ENCODE results near the gene ERVMER34-1. TPM values are rescaled to one million over a fixed set of nuclear protein-coding genes. Genes with fewer than 3 reads are reported as not detected.

Gene ERVMER34-1
- polyA plus RNA-seq, 3 donors: not detected

DNA sequence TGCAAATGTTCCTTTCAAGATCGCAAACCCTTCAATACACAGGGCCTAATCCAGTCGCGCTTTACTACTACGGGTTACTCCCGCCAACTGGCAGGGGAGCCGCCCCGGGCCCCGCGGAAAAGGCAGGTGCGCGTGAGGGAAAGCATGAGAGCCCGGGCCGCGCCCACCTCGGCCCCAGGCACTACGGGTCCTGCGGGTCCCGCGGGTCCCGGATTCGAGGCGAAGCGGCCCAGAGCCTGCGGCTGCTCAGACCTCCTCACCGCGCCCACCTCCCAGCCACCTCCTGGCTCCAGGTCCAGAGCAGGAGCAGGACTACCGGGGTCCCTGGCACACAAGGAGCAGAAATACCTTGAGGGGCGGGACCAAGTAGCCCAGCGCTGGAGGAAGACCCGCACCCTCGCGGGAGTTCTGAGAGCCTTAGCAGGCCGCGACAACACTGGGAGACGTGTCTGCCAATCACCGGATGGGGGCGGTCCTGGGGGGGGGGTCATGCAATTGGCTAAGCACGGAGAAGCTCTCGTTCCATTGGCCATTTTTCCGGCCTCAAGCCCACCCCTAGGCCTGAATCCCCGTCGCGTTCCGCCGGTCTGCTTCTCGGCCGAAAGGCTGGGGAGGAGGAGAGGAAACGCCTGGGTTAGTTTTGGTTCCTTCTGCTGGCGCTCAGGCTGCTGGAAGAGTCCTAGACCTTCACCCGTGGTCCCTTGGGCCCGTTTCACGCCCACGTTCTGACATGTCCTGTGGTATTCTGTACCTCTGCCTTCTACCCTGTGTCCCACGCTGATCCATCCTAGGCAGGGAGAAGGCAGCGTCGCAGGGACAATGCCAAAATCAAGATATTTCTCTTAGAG is 29.0 kb downstream of the ERVMER34-1 start:
- H3K4me3 ChIP-seq (replicated peaks in 1 of 3; ENCODE audit: low read depth in 2 of 3, low read length in 3 of 3): peak overlapping the region; percentile 65 to 82 (median 74)
- H3K9me3 ChIP-seq (replicated peaks in 1 of 2; ENCODE audit: control insufficient read depth in 1 of 2, insufficient read depth in 1 of 2, low read length in 2 of 2): no peaks in the 10 kb centered on the region
- peaks cover 12% of the 10 kb centered on the region for H3K4me1 Mint-ChIP-seq
- H3K27ac ChIP-seq (ENCODE audit: low read depth in 1 of 2, low read length in 2 of 2): peak overlapping the region; percentile 71 to 82
- no peaks in the 10 kb centered on the region for H3K79me2 ChIP-seq (ENCODE audit: insufficient read depth, low read length)
- H3K36me3 ChIP-seq (replicated peaks in 1 of 2; ENCODE audit: control insufficient read depth in 1 of 2, insufficient read depth in 2 of 2, low read length in 2 of 2): no peaks in the 10 kb centered on the region
- peak overlapping the region; percentile 81 for H3K9ac ChIP-seq (ENCODE audit: insufficient read depth, low read length, poor library complexity, severe bottlenecking)
- DNase-seq: peak; percentile 92 to 94 (median 92)
- under 1% methylated on average over 42 of the region's 56 CpGs for WGBS (ENCODE audit: insufficient coverage)
- H3K27me3 ChIP-seq (ENCODE audit: control insufficient read depth in 2 of 2, insufficient read depth in 2 of 2, low read length in 2 of 2): no peaks in the 10 kb centered on the region
- peaks cover 0 to 2% of the 10 kb centered on the region in 2 donors for H3K36me3 Mint-ChIP-seq
- peak overlapping the region; percentile 79 to 88 for H3K4me3 Mint-ChIP-seq
- peak overlapping the region; percentile 84 for H3K4me2 ChIP-seq (replicated peaks; ENCODE audit: extremely low read depth, low read length, poor library complexity, severe bottlenecking)
- peak overlapping the region; percentile 68 to 92 (median 88) for H3K27ac Mint-ChIP-seq
- H3K4me1 ChIP-seq (ENCODE audit: control insufficient read depth in 1 of 2, insufficient read depth in 2 of 2, low read length in 2 of 2): peaks cover 13 to 15% of the 10 kb centered on the region in 2 donors
- intact Hi-C loops (cut with micrococcal nuclease): loop anchor here in 1 of 2 donors (5.0 kb wide), 1 partner anchor 880 kb away; the partner anchor contains the start of gene DCUN1D4
- peaks cover 1 to 5% (median 5%) of the 10 kb centered on the region in 3 donors for H3K27me3 Mint-ChIP-seq (ENCODE audit: low read depth in 3 of 3)
- TF ChIP-seq, protein P1, sequence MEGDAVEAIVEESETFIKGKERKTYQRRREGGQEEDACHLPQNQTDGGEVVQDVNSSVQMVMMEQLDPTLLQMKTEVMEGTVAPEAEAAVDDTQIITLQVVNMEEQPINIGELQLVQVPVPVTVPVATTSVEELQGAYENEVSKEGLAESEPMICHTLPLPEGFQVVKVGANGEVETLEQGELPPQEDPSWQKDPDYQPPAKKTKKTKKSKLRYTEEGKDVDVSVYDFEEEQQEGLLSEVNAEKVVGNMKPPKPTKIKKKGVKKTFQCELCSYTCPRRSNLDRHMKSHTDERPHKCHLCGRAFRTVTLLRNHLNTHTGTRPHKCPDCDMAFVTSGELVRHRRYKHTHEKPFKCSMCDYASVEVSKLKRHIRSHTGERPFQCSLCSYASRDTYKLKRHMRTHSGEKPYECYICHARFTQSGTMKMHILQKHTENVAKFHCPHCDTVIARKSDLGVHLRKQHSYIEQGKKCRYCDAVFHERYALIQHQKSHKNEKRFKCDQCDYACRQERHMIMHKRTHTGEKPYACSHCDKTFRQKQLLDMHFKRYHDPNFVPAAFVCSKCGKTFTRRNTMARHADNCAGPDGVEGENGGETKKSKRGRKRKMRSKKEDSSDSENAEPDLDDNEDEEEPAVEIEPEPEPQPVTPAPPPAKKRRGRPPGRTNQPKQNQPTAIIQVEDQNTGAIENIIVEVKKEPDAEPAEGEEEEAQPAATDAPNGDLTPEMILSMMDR (IDR thresholded peaks at IDR 0.05): no peak
- H4K20me1 ChIP-seq (ENCODE audit: insufficient read depth, low read length): no peaks in the 10 kb centered on the region
- H2AFZ ChIP-seq (ENCODE audit: insufficient read depth, low read depth, low read length, poor library complexity, severe bottlenecking): peak overlapping the region; percentile 99
- no peaks in the 10 kb centered on the region for H3K9me3 Mint-ChIP-seq

DNA sequence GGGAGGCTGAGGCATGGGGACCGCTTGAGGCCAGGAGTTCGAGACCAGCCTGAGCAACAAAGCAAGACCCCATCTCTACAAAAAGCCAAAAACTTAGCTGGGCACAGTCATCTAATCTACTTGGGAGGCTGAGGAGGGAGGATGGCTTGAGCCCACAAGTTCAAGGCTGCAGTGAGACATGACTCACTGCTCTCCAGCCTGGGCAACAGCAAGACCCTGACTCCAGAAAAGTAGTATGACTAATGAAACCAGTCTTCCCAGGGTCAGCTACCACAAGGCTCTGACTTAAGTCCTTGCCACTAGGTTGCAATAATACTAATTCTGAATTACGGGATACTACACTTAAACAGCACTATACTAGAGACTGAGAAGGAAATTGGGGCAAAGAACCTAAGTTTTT is 33.1 kb downstream of the ERVMER34-1 start:
- Mint-ChIP-seq H3K4me3 (no peak overlapping the region), H3K9me3 (no peaks in the 10 kb centered on the region), H3K27ac (no peak overlapping the region), H3K36me3 (peaks cover 14 to 24% of the 10 kb centered on the region in 2 donors), H3K4me1 (peaks cover 24% of the 10 kb centered on the region), H3K27me3 (ENCODE audit: low read depth in 3 of 3) (peaks cover 0 to 4% (median 1%) of the 10 kb centered on the region in 3 donors)
- H3K79me2 ChIP-seq (ENCODE audit: insufficient read depth, low read length): peaks cover 5% of the 10 kb centered on the region
- H3K9ac ChIP-seq (ENCODE audit: insufficient read depth, low read length, poor library complexity, severe bottlenecking): no peak overlapping the region
- H3K27me3 ChIP-seq (ENCODE audit: control insufficient read depth in 2 of 2, insufficient read depth in 2 of 2, low read length in 2 of 2): no peaks in the 10 kb centered on the region
- H3K4me2 ChIP-seq (replicated peaks; ENCODE audit: extremely low read depth, low read length, poor library complexity, severe bottlenecking): no peak overlapping the region
- no peak overlapping the region for H3K4me3 ChIP-seq (replicated peaks in 1 of 3; ENCODE audit: low read depth in 2 of 3, low read length in 3 of 3)
- TF ChIP-seq, protein P1 (IDR thresholded peaks at IDR 0.05): no peak
- intact Hi-C loops (cut with micrococcal nuclease): loop anchor here in 1 of 2 donors (10.0 kb wide), 1 partner anchor 137 kb away; no protein-coding TSS in a partner anchor
- H3K4me1 ChIP-seq (ENCODE audit: control insufficient read depth in 1 of 2, insufficient read depth in 2 of 2, low read length in 2 of 2): peaks cover 19 to 20% of the 10 kb centered on the region in 2 donors
- no peaks in the 10 kb centered on the region for H3K9me3 ChIP-seq (replicated peaks in 1 of 2; ENCODE audit: control insufficient read depth in 1 of 2, insufficient read depth in 1 of 2, low read length in 2 of 2)
- H4K20me1 ChIP-seq (ENCODE audit: insufficient read depth, low read length): no peaks in the 10 kb centered on the region
- H2AFZ ChIP-seq (ENCODE audit: insufficient read depth, low read depth, low read length, poor library complexity, severe bottlenecking): no peak overlapping the region
- WGBS (ENCODE audit: insufficient coverage): no CpG with 5 or more reads among the region's 3 CpGs
- H3K36me3 ChIP-seq (replicated peaks in 1 of 2; ENCODE audit: control insufficient read depth in 1 of 2, insufficient read depth in 2 of 2, low read length in 2 of 2): peaks cover 8 to 19% of the 10 kb centered on the region in 2 donors
- no peak overlapping the region for H3K27ac ChIP-seq (ENCODE audit: low read depth in 1 of 2, low read length in 2 of 2)
- DNase-seq: no peak
